Measurements from ENCODE around the gene SLC17A2. TPM values are rescaled to one million over a fixed set of nuclear protein-coding genes. Genes with fewer than 3 reads are reported as not detected.

Gene SLC17A2
- total and polyA plus RNA-seq, 2 of the 13 experiments (the other 11 are each of a cell fraction or from before 2014, with no cell fraction given): 11.2 to 32.4 TPM

DNA sequence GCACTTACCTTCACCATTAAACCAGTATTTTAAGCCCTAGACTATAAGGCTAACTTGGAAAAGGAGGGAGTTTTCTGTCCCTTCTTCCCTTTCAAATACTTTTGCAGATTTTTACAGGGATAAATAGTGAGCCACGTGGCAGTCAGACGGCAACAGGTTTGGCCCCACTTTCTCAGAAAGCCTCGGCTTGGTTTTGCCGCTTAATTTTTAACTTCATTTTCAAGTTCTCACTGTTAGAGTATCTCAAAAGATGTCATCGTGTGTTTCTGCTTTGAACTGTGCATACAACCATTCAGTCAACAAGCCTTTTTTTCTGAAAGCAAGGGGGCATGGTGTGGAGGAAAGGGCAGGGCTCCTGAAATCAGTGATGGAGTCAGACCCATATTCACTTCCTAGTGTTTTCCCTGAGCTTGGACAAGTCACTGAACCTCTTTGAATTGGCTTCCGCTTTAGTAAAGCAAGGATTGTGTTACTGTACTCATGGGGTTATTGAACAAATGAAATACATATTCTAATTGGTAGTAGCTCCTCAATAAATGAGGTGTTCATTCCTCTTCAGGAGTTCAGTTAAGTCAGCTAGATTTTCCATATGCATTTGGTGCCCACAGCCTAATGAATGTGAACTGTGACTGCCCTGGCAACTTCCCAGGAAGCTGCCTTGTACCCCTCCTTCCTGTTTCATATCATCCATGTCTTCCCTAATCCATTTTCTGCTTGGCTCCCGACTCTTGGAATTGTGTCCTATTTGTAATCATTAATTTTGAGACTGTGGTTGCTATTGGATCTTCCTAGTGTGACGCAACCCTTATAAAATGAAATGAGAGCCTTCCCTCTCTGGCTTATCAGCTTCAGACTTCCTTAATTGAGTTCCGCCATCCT, at the start of gene SLC17A2 (continued):
- TF ChIP-seq MTF1 (CRISPR knock-in tag; IDR thresholded peaks at IDR 0.05) (no peak), CAMTA2 (CRISPR knock-in tag; IDR thresholded peaks at IDR 0.05; ENCODE audit: borderline replicate concordance) (no peak), HOXA5 (CRISPR knock-in tag; IDR thresholded peaks at IDR 0.05) (peak; percentile 66; the same call in 1 of the 2 replicates), GATAD1 (CRISPR knock-in tag; IDR thresholded peaks at IDR 0.05) (no peak), KMT2B (CRISPR knock-in tag; IDR thresholded peaks at IDR 0.05) (0 out of 2 replicates have a peak, but pooled peaks have one; percentile 36), CHCHD3 (CRISPR knock-in tag; IDR thresholded peaks at IDR 0.05) (no peak), MED8 (CRISPR knock-in tag; IDR thresholded peaks at IDR 0.05; ENCODE audit: insufficient replicate concordance) (no peak), ESRRA (CRISPR knock-in tag; IDR thresholded peaks at IDR 0.05; ENCODE audit: low read depth) (no peak), ZNF816 (CRISPR knock-in tag; IDR thresholded peaks at IDR 0.05; ENCODE audit: borderline replicate concordance) (no peak; the same call in 1 of the 2 replicates), ZNF678 (CRISPR knock-in tag; IDR thresholded peaks at IDR 0.05) (no peak), ZNF232 (CRISPR knock-in tag; IDR thresholded peaks at IDR 0.05; ENCODE audit: borderline replicate concordance) (0 out of 2 replicates have a peak, but pooled peaks have one; percentile 8), RFXANK (CRISPR knock-in tag; IDR thresholded peaks at IDR 0.05) (0 out of 2 replicates have a peak, but pooled peaks have one; percentile 32), POLR2G (IDR thresholded peaks at IDR 0.05; ENCODE audit: low read depth, low read length) (no peak), ZNF772 (CRISPR knock-in tag; IDR thresholded peaks at IDR 0.05) (0 out of 2 replicates have a peak, but pooled peaks have one; percentile 52), ZNF225 (CRISPR knock-in tag; IDR thresholded peaks at IDR 0.05) (no peak), SPEN (CRISPR knock-in tag; IDR thresholded peaks at IDR 0.05; ENCODE audit: low read depth) (peak; percentile 35; the same call in 1 of the 2 replicates), KAT8 (CRISPR knock-in tag; IDR thresholded peaks at IDR 0.05) (peak; percentile 65), DNMT3B (CRISPR knock-in tag; conservative IDR thresholded peaks at IDR 0.05) (no peak), ARNT2 (CRISPR knock-in tag; IDR thresholded peaks at IDR 0.05; ENCODE audit: low read depth) (no peak), EZH2 (conservative IDR thresholded peaks at IDR 0.05; ENCODE audit: low read depth, low read length) (no peak), ZNF121 (CRISPR knock-in tag; IDR thresholded peaks at IDR 0.05) (no peak)
- TF ChIP-seq, protein P1, sequence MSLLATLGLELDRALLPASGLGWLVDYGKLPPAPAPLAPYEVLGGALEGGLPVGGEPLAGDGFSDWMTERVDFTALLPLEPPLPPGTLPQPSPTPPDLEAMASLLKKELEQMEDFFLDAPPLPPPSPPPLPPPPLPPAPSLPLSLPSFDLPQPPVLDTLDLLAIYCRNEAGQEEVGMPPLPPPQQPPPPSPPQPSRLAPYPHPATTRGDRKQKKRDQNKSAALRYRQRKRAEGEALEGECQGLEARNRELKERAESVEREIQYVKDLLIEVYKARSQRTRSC (CRISPR knock-in tag; IDR thresholded peaks at IDR 0.05; ENCODE audit: low read depth): no peak
- TF ChIP-seq, protein P2, sequence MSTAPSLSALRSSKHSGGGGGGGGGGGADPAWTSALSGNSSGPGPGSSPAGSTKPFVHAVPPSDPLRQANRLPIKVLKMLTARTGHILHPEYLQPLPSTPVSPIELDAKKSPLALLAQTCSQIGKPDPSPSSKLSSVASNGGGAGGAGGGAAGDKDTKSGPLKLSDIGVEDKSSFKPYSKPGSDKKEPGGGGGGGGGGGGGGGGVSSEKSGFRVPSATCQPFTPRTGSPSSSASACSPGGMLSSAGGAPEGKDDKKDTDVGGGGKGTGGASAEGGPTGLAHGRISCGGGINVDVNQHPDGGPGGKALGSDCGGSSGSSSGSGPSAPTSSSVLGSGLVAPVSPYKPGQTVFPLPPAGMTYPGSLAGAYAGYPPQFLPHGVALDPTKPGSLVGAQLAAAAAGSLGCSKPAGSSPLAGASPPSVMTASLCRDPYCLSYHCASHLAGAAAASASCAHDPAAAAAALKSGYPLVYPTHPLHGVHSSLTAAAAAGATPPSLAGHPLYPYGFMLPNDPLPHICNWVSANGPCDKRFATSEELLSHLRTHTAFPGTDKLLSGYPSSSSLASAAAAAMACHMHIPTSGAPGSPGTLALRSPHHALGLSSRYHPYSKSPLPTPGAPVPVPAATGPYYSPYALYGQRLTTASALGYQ (CRISPR knock-in tag; IDR thresholded peaks at IDR 0.05): peak; percentile 74; the same call in 1 of the 2 replicates
- TF ChIP-seq, protein P3, sequence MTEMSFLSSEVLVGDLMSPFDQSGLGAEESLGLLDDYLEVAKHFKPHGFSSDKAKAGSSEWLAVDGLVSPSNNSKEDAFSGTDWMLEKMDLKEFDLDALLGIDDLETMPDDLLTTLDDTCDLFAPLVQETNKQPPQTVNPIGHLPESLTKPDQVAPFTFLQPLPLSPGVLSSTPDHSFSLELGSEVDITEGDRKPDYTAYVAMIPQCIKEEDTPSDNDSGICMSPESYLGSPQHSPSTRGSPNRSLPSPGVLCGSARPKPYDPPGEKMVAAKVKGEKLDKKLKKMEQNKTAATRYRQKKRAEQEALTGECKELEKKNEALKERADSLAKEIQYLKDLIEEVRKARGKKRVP (CRISPR knock-in tag; IDR thresholded peaks at IDR 0.05): peak in 1 of 2 experiments; percentile 91; a peak in 2 of 4 replicates
- TF ChIP-seq, protein P4, sequence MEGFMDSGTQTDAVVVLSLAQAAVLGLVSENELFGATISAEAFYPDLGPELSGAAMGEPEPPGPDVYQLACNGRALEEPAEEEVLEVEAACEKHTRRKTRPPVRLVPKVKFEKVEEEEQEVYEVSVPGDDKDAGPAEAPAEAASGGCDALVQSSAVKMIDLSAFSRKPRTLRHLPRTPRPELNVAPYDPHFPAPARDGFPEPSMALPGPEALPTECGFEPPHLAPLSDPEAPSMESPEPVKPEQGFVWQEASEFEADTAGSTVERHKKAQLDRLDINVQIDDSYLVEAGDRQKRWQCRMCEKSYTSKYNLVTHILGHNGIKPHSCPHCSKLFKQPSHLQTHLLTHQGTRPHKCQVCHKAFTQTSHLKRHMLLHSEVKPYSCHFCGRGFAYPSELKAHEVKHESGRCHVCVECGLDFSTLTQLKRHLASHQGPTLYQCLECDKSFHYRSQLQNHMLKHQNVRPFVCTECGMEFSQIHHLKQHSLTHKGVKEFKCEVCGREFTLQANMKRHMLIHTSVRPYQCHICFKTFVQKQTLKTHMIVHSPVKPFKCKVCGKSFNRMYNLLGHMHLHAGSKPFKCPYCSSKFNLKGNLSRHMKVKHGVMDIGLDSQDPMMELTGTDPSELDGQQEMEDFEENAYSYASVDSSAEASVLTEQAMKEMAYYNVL (CRISPR knock-in tag; IDR thresholded peaks at IDR 0.05; ENCODE audit: borderline replicate concordance): 0 out of 2 replicates have a peak, but pooled peaks have one; percentile 38
